NCI-H2196 (cell line): ENCODE data around the gene CPPED1.
"Not testable (repeated sequence)": the region's sequence is repeated elsewhere in the genome, so short reads cannot be mapped to it uniquely, and the experiment has no call there.

ENCODE experiments used
- DNase-seq: peaks from one replicate; lab custom pipeline; 2025; ENCODE audit not compliant: unreplicated experiment; lab: John Stamatoyannopoulos, UW

The CPPED1 gene

DNA sequence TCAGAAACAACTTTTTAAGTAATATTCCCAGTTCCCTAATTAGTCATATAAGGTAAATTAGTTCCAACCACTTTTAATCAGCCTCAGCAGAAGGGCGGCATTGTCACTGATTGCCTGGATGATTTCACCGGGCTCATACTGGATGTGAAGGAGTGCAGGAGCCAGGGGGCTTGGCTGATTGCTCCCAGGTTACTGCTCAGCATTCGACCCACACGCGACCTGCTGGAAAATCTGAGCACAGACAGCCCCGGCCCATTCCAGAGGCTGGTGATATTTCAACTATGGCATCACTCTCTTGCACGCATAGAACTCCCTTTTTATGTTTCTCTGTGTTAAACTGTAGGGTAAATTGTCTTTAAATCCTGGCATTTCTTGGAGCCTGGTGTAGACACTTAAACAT is 34.2 kb downstream of the CPPED1 start:
- DNase-seq: no peak

DNA sequence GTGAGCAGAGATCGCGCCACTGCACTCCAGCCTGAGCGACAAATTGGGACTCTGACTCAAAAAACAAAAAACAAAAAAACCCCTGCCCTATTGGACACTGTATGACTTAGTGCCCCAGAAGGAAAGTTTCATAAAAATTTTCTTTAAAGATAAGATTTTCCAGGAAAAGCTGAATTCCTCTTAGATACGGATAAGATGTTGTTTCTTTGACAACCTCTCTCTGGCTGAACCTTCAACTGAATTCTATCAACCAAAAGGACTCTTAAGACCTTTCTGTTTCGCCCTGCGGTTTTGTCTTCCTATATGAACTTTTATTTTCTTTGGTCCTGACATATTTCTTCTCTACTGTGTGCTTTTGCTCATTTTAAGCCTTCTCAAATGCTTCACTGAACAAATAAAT is 35.8 kb downstream of the CPPED1 start:
- DNase-seq: no peak

DNA sequence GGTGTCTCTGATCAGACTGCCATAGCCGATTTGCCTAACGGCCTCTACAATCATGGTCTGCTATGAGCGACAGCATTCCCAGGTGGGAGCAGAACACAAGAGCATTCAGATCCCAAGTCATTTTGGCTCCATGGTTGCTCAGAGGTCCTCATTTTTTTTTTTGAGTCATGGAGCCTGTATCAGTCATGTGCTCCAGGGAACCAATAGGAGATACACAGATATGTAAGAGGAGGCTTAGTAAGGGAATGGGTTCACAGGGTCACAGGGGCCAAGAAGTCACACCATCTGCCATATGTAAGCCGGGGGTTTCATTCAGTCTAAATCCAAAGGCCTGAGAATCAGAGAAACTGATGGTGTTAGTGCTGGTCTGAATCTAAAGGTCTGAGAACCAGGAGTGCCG is 36.8 kb downstream of the CPPED1 start:
- DNase-seq: no peak

DNA sequence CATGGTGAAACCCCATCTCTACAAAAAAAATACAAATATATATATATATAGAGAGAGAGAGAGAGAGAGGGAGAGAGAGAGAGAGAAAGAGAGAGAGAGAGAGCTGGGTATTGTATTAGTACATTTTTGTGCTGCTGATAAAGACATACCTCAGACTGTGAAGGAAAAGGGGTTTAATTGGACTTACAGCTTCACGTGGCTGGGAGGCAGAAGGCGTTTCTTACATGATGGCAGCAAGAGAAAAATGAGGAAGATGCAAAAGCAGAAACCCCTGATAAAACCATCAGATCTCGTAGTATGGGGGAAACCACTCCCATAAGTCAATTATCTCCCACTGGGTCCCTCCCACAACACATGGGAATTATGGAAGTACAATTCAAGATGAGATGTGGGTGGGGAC is 37.5 kb downstream of the CPPED1 start:
- DNase-seq: not testable (repeated sequence)

DNA sequence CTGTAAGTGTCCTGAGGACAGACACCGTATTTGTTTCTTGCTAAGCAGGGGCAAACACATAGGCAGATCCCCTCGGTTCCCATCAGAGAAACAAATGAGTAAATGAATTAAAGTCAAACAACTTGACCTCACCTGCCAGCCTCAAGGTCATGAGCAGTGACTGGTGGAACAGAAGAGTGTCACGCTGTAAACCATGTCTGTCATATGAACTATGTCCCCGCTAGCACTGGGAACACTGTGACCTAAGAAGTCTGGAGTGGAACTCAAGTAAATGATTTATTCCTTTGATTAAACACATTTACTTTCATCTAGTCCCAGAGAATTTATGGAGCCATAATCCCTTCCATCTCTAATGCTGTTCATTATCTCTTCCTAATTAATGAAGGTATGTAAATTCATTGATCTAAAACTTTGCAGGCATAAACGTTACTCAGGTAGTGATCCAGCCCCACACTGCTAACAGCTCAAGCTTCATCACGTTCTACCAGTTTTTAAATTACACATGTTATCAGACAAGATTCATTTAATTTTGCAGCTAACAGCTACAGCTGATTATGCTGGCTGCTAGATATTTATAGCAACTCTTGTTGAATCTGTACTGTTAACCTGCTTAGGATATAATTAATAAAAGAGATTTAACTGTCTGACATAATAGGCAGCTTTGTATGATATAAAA is 38.7 kb downstream of the CPPED1 start:
- no peak for DNase-seq

GRCh38 chr16:12763517-12763916 is 40.2 kb downstream of the CPPED1 start:
- no peak for DNase-seq

DNA sequence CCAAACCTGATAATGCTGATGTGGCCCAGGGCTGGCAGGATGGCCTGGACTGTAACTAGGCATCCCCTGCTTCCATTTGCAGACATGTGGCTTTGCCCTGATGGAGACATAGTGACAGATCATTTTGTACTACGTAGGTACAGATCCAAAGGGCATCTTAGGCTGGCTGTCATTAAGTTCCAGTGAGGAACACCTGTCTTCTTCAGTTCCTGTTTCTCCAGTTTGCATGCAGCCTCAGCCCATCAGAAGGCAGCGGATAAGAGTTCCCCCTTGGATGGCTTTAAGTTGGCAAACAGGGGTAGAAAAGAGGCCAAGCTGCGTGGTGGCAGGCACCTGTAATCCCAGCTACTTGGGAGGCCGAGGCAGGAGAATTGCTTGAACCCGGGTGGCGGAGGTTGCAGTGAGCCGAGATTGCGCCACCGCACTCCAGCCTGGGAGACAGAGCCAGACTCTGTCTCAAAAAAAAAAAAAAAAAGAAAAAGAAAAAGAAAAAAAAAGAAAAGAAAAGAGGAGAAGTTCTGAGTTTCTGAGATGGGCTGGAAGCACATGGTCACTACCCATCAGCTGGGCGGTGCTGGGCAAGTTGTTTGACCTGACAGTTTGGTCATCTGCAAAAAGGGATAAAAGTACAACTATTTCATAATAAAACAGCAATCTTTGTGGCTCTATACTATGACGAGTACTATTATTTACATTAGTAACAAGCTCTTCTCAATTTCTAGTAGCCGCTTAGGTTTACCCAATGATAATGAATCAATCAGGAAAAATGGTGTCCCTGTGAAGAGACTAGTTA is 42.7 kb downstream of the CPPED1 start:
- no peak for DNase-seq

DNA sequence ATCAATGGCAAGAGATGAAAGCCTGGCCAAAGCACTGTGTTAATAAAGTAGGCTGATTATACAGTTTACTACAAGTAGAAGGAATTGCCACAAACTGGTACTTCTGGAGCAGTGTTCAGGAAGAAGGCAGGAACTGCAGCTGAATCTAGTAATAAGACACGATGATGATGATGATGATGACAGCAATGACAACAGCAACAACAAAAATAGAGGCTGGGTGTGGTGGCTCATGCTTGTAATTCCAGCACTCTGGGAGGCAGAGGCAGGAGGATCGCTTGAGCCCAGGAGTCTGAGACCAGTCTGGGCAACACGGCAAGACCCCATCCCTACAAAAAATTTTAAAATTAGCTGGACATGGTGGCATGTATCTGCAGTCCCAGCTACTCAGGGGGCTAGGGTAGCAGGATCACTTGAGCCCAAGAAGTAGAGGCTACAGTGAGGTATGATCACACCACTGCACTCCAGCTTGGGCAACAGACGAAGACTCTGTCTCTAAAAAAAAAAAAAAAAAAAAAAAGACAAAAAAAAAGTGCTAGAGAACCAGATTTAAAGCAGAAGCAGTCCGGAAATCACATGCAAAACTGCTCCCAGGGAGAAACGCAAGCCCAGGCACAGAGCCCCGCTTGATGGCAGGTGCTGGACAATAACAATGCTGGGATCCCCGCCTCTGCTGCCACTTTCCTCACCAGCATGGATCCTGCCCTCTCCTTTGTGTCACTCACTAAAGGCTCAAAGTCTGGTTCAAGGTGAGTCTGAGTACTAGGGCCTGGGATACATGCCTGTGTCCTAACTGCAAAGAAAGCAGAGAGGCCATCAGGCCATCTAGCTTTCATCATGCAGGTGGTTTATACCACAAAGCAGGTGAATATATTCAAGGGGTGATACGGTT is 44.8 kb downstream of the CPPED1 start:
- no peak for DNase-seq

DNA sequence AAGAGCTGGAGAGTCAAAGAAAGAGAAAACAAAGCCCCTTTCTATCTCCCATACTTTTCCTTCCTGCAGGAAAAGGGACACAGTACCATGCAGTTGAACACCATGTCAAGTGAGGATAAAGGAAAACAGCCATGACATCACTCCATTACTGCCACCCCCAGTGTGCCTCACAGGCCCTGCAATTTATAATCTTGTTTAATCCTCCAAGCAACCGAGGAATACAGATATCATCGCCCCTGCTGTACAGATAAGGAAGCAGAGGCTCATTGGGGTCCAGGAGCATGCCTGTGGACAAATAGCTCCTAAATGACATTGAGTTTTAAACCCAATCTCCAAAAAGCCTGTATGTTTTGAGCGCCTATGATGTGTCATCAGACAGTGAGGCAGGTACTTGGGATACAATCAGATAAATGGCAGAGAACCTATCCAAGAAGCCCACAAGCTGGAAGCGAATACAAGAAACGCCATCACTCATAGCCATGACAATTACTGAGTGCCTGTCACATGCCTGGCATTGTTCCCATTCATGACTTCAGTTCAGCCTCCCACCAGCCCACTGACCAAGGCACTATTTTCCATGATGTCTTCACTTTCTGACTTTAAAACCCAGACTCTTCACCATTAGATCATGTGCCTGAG is 45.5 kb downstream of the CPPED1 start:
- no peak for DNase-seq

DNA sequence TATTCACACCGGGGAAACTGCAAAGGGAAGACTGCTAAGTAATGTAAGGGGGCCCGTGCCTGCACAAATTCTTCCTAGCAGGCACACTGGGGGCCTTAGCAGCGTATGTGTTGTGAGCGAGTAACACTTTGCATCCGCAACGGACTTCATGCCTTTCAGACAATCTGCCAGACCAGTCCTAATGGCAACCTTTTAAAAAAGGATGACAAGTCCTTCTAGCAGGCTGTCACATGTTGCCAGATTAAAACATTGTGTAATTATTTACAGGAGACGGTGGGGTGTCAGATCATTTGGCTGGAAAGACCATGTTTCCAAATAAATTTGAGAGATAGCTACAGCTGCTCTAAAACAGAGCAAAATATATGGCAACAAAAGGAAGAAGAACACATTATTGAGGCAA is 46.1 kb downstream of the CPPED1 start:
- DNase-seq: no peak

DNA sequence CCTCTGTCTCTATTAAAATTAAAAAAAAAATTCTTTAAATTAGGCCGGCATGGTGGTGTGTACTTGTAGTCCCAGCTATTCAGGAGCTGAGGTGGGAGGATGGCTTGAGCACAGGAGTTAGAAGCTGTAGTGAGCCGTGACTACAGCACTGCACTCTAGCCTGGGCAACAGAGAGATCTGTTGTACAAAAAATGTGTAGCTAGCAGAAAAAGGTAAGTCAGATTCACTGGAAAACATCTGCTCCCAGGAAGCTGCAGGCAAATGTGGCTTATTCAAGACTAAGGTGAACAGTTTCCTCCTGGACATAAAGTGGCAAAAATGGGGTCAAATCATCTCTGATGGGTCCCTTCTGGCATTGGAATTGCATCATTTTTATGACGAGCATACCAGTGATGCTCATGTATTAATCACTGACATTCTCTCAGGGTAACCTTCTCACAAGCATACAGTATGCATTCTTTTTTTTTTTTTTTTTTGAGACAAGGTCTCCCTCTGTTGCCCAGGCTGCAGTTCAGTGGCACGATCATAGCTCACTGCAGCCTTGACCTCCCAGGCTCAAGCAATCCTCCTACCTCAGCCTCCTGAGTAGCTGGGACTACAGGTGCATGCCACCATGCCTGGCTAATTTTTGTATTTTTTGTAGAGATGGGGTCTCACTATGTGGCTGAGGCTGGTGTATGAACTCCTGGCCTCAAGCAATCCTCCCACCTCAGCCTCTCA is 48.7 kb downstream of the CPPED1 start:
- no peak for DNase-seq

GRCh38 chr16:12753203-12754023 is 50.3 kb downstream of the CPPED1 start:
- no peak for DNase-seq

GRCh38 chr16:12752159-12752558 is 51.5 kb downstream of the CPPED1 start:
- no peak for DNase-seq

DNA sequence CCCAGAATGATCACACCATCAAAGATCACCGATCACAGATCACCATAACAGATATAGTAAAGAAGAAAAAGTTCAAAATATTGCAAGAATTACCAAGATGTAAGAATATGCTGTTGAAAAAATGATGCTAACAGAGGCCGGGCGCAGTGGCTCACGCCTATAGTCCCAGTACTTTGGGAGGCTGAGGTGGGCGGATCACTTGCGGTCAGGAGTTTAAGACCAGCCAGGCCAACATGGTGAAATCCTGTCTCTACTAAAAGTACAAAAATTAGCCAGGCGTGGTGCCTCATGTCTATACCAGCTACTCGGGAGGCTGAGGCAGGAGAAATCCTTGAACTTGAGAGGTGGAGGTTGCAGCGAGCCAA is 53.2 kb downstream of the CPPED1 start:
- DNase-seq: no peak

DNA sequence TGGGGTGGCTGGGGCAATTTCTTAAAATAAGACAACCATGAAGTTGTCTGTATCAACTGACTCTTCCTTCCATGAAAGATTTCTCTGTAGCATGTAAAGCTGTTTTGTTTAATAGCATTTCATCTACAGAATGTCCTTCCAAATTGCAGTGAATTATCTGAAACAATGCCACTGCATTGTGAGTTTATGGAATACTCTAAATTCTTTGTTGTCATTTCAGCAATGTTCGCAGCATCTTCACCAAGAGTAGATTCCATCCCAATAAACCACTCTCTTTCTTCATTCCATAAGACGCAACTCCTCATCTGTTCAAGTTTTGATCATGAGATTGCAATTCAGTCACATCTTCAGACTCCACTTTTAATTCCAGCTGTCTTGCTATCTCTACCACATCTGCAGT is 54.6 kb downstream of the CPPED1 start:
- DNase-seq: no peak

GRCh38 chr16:12747827-12748226 is 55.9 kb downstream of the CPPED1 start:
- no peak for DNase-seq

DNA sequence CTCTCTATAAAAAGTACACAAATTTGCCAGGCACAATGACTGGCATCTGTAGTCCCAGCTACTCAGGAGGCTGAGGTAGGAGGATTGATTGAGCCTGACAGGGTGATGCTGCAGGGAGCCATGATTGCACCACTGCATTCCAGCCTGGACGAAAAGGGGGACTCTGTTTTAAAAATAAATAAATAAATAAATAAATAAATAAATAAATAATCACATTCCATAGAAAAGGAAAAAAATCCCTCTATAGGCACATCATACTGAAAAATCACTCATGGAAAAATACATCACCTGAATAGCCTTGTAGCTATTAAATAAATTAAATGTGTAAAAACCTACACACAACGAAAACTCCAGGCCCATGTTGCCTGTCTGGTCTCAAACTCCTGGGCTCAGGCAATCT is 56.4 kb downstream of the CPPED1 start:
- DNase-seq: no peak

- no peak for DNase-seq
Measured at GRCh38 chr16:12744860-12745259, 58.8 kb downstream of the CPPED1 start.

DNA sequence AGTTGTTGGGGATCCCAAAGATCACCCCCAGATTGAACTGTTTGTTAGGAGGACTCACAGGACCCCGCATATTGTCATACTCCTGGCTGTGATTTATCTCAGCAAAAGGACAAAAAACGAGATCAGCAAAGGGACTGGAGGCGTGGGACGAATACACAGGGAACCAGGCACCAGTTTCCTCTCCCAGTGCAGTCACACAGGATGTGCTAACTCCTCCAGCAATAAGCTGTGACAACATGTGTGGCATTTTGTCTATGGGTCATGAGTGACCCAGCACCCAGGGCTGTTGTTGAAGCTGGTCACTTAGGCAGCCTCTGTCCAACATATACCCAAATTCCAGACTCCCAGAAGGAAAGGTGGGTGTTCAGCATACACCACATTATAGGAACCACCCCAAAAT is 60.9 kb downstream of the CPPED1 start:
- no peak for DNase-seq
